GM18867 (cell line): Measurements from ENCODE around the gene KRCC1.
"Not testable (repeated sequence)": the region's sequence is repeated elsewhere in the genome, so short reads cannot be mapped to it uniquely, and the experiment has no call there.

ENCODE experiments used
- ATAC-seq: cut with Tn5 transposase; IDR thresholded peaks from one replicate; pipeline ENCODE4 v1.9.1; 2021; ENCODE audit warnings: mild to moderate bottlenecking, moderate library complexity; ENCODE audit not compliant: unreplicated experiment

Gene KRCC1

DNA sequence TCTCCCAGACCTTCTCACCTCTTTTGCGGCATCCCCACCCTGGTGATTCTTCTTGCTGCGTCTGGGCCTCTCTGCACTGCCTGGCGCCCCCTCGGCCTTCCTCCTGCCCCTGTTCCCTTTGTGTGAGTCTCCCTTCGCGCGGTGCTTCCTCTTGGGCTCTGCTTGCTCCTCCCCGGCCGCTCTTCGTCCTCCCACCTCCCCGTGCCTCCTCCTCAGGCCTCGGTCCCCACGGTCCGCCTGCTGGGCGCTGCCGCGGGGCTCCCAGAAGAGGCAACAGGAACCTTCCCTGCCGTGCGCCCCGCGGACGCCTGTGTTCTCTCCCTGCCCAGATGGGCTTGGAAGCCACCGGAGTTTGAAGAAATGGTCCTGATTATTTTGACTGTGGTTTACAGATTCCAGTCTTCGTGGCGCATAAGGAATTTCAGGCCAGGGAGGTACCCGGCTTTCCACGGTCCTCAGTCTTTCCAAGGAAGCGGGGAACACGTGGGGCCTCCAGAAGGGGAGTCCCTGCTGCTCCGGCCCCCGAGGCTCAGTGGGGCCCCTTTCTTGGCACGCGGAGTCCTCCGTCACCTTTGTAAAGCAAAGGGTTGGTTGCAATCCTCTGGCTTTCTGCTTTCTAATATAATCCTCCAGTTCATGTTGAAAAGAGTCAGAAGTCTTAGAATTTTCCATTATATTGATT, 52.4 kb downstream of the KRCC1 start:
- ATAC-seq = no peak

DNA sequence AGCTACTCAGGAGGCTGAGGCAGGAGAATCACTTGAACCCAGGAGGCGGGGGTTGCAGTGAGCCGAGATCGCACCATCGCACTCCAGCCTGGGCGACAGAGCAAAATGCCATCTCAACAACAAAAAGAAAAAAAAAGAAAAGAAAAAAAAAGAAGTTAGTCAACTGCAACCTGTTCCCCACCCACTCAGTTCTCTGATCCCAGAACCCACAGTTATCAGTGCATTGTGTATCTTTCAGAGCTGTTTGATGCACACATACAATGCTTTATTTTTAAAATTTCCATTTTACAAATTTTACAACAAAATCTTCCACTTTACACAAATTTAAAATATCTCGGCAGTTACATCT, 53.2 kb downstream of the KRCC1 start:
- ATAC-seq = no peak

DNA sequence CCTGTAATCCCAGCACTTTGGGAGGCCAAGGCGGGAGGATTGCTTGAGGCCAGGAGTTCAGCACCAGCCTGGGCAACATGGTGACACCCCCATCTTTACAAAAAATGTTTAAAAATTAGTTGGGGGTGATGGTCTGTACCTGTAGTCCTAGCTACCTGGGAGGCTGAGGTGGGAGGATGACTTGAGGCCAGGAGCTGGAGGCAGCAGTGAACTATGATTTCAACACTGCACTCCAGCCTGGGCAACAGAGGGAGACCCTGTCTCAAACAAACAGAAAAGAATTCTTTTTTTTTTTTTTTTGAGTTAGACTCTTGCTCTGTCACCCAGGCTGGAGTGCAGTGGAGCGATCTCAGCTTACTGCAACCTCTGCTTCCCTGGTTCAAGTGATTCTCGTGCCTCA, 55.1 kb downstream of the KRCC1 start:
- not testable (repeated sequence) for ATAC-seq

DNA sequence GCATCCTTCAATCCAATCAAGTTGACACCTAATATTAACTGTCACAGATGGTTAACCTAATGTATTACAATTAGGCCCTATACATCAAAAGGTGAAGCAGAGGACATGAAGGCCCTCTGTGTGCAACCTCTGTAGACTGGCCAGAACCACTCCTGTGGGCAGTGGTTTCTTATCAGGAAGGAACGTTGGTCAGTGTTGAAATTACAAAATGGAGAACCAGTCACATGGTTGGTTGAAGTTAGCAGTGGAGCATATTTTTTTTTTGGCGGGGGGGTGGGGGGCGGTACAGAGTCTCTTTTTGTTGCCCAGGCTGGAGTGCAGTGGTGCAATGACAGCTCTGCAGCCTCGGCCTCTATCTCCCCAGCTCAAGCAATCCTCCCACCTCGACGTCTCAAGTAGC, 59.0 kb downstream of the KRCC1 start:
- no peak for ATAC-seq

DNA sequence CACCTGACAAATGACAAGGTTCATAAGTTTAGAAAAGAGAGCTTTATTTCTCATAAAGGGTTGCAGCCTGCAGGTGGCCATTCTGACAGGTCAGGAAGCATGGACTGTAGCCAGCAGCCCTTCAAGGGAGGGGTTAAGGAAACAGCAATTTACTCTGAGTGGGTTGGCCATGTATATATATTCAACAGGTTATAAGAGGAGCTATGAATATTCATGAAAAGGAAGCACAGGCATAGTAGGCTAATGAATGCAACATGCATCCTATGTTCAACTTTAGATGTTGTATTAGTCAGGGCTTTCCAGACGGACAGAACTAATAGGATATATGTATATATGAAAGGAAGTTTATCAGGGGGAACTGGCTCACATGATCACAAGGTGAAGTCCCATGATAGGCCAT, 59.8 kb downstream of the KRCC1 start:
- ATAC-seq = no peak

DNA sequence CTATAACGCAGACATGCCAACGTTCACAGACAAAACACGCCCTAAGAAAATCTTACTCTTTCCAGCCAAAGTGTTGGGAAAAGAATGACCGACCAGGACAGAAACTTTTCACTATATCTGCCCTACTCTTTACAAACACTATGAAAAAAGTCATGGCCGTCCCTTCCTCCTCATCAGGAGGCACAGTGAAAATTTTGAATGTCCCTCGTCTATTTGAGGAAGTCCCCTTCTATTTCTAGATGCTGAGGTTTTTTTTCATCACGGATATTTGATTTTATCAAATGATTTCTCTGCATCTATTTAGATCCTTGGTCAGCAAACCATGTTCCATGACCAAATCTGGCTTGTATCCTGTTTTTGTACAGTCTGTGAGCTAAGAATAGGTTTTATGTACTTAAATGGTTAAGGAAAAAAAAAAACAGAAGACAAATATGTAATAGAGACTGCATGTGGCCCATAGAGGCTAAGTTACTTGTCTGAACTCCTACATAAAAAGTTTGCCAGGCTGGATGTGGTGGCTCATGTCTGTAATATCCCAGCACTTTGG, 61.2 kb downstream of the KRCC1 start:
- ATAC-seq = not testable (repeated sequence)

- ATAC-seq = not testable (repeated sequence)
Observed at GRCh38 chr2:87992569-87992968, 63.0 kb downstream of the KRCC1 start.

- not testable (repeated sequence) for ATAC-seq
Observed at GRCh38 chr2:87987473-87987872, 68.1 kb downstream of the KRCC1 start.

DNA sequence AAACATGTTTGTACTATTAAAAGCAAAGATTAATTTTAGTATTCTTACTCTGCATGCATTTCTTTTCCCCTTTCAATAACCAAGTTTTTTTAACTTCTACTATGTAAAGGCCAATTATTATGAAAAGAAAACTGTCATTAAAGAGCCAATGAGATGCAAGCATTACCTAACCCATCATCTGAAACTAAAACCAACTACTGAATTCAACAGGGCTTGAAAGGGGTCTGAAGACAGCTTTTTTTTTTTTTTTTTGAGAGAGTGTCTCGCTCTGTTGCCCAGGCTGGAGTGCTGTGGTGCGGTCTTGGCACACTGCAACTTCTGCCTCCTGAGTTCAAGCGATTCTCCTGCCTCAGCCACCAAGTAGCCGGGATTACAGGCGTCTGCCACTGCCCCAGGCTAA, 69.7 kb downstream of the KRCC1 start:
- not testable (repeated sequence) for ATAC-seq

GRCh38 chr2:87981182-87981581, 74.4 kb downstream of the KRCC1 start:
- not testable (repeated sequence) for ATAC-seq
